ENCODE results near the gene OR4M1.

Gene OR4M1

DNA sequence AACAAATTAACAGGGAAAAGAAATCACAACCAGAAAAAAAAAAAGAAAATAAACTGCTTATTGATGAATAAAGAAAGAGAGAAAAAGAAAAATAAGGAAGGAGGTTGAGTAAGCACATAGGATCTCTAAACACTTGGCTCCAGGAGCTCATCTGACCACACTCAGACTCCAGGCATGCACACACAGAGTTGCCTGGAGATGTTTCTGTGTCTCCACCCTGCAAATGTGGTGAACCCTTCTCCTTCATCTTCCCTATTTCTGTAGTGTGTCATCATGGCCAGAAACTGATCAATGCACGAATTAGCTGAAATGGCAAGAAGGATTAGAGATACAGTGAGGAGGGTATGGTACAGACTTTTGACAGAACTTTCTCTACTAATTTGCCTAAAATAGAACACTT is 50.5 kb downstream of the OR4M1 start:
- DNase-seq = no peak

DNA sequence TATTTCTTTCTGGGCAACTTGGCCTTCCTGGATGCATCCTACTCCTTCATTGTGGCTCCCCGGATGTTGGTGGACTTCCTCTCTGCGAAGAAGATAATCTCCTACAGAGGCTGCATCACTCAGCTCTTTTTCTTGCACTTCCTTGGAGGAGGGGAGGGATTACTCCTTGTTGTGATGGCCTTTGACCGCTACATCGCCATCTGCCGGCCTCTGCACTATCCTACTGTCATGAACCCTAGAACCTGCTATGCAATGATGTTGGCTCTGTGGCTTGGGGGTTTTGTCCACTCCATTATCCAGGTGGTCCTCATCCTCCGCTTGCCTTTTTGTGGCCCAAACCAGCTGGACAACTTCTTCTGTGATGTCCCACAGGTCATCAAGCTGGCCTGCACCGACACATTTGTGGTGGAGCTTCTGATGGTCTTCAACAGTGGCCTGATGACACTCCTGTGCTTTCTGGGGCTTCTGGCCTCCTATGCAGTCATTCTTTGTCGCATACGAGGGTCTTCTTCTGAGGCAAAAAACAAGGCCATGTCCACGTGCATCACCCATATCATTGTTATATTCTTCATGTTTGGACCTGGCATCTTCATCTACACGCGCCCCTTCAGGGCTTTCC is 54.4 kb downstream of the OR4M1 start:
- peak; percentile 7 for DNase-seq

GRCh38 chr14:19828314-19828713 is 55.0 kb downstream of the OR4M1 start:
- DNase-seq = no peak

Data from NCI-H82 (cell line).